Measurements from ENCODE around the gene BIN2. TPM values are rescaled to one million over a fixed set of nuclear protein-coding genes. Genes with fewer than 3 reads are reported as not detected.
A peak's percentile ranks its signal among the peaks of the same experiment; 100 is the strongest.

BIN2 gene
- total and polyA plus RNA-seq, 4 donors, result 5.6 to 8.4 (median 6.6) TPM

- no peaks in the 10 kb centered on the region for H3K27me3 ChIP-seq (ENCODE audit: control insufficient read depth, insufficient read depth, low read length)
- no peaks in the 10 kb centered on the region for H3K9me3 ChIP-seq (ENCODE audit: control insufficient read depth, insufficient read depth, low read length)
- WGBS (ENCODE audit: insufficient coverage), result 97% methylated on average over 4 of the region's 6 CpGs
- no peak overlapping the region for H3K4me3 ChIP-seq (ENCODE audit: low read depth, low read length)
- H3K36me3 ChIP-seq (ENCODE audit: control insufficient read depth, insufficient read depth, low read length), result no peaks in the 10 kb centered on the region
- DNase-seq (ENCODE audit: low read depth in 4 of 6, low spot score in 6 of 6), result no peak
- H3K4me1 ChIP-seq (ENCODE audit: control insufficient read depth, insufficient read depth, low read length), result no peaks in the 10 kb centered on the region
- no peak overlapping the region for H3K27ac ChIP-seq (ENCODE audit: low read depth, low read length)
Measured at GRCh38 chr12:51333536-51333935, 9.6 kb upstream of the BIN2 start.

GRCh38 chr12:51330186-51330585 is 6.2 kb upstream of the BIN2 start:
- no peak for DNase-seq (ENCODE audit: low read depth in 4 of 6, low spot score in 6 of 6)
- Histone ChIP-seq H3K4me3 (ENCODE audit: low read depth, low read length) (no peak overlapping the region), H3K36me3 (ENCODE audit: control insufficient read depth, insufficient read depth, low read length) (no peaks in the 10 kb centered on the region), H3K9me3 (ENCODE audit: control insufficient read depth, insufficient read depth, low read length) (no peaks in the 10 kb centered on the region), H3K27ac (ENCODE audit: low read depth, low read length) (no peak overlapping the region), H3K4me1 (ENCODE audit: control insufficient read depth, insufficient read depth, low read length) (no peaks in the 10 kb centered on the region), H3K27me3 (ENCODE audit: control insufficient read depth, insufficient read depth, low read length) (no peaks in the 10 kb centered on the region)

GRCh38 chr12:51329742-51330141 is 5.8 kb upstream of the BIN2 start:
- H3K9me3 ChIP-seq (ENCODE audit: control insufficient read depth, insufficient read depth, low read length), result no peaks in the 10 kb centered on the region
- H3K36me3 ChIP-seq (ENCODE audit: control insufficient read depth, insufficient read depth, low read length), result no peaks in the 10 kb centered on the region
- H3K4me3 ChIP-seq (ENCODE audit: low read depth, low read length), result no peak overlapping the region
- no peak for DNase-seq (ENCODE audit: low read depth in 4 of 6, low spot score in 6 of 6)
- no peaks in the 10 kb centered on the region for H3K27me3 ChIP-seq (ENCODE audit: control insufficient read depth, insufficient read depth, low read length)
- no peaks in the 10 kb centered on the region for H3K4me1 ChIP-seq (ENCODE audit: control insufficient read depth, insufficient read depth, low read length)
- 83% methylated on average over 4 of the region's 5 CpGs for whole genome bisulfite sequencing (ENCODE audit: insufficient coverage)
- H3K27ac ChIP-seq (ENCODE audit: low read depth, low read length), result no peak overlapping the region

GRCh38 chr12:51328587-51328986 is 4.6 kb upstream of the BIN2 start:
- H3K4me3 ChIP-seq (ENCODE audit: low read depth, low read length), result no peak overlapping the region
- H3K27ac ChIP-seq (ENCODE audit: low read depth, low read length), result no peak overlapping the region
- DNase-seq (ENCODE audit: low read depth in 4 of 6, low spot score in 6 of 6), result no peak
- no peaks in the 10 kb centered on the region for H3K9me3 ChIP-seq (ENCODE audit: control insufficient read depth, insufficient read depth, low read length)
- no peaks in the 10 kb centered on the region for H3K27me3 ChIP-seq (ENCODE audit: control insufficient read depth, insufficient read depth, low read length)
- WGBS (ENCODE audit: insufficient coverage), result 94% methylated on average over 3 of the region's 4 CpGs
- no peaks in the 10 kb centered on the region for H3K4me1 ChIP-seq (ENCODE audit: control insufficient read depth, insufficient read depth, low read length)
- H3K36me3 ChIP-seq (ENCODE audit: control insufficient read depth, insufficient read depth, low read length), result no peaks in the 10 kb centered on the region

- DNase-seq (ENCODE audit: low read depth in 4 of 6, low spot score in 6 of 6), result peak in 2 of 6 donors; percentile 2 to 22
- no peak overlapping the region for H3K27ac ChIP-seq (ENCODE audit: low read depth, low read length)
Measured at GRCh38 chr12:51326698-51327439, 2.9 kb upstream of the BIN2 start.

GRCh38 chr12:51324953-51325352 is 979 bp upstream of the BIN2 start:
- no peaks in the 10 kb centered on the region for H3K36me3 ChIP-seq (ENCODE audit: control insufficient read depth, insufficient read depth, low read length)
- H3K27ac ChIP-seq (ENCODE audit: low read depth, low read length), result no peak overlapping the region
- no peak for DNase-seq (ENCODE audit: low read depth in 4 of 6, low spot score in 6 of 6)
- H3K27me3 ChIP-seq (ENCODE audit: control insufficient read depth, insufficient read depth, low read length), result no peaks in the 10 kb centered on the region
- no peak overlapping the region for H3K4me3 ChIP-seq (ENCODE audit: low read depth, low read length)
- no peaks in the 10 kb centered on the region for H3K4me1 ChIP-seq (ENCODE audit: control insufficient read depth, insufficient read depth, low read length)
- 100% methylated on average over 3 of the region's 4 CpGs for WGBS (ENCODE audit: insufficient coverage)
- no peaks in the 10 kb centered on the region for H3K9me3 ChIP-seq (ENCODE audit: control insufficient read depth, insufficient read depth, low read length)

More at GRCh38 chr12:51326698-51327439, 2.9 kb upstream of the BIN2 start:
- no peak overlapping the region for H3K4me3 ChIP-seq (ENCODE audit: low read depth, low read length)
- no peaks in the 10 kb centered on the region for H3K9me3 ChIP-seq (ENCODE audit: control insufficient read depth, insufficient read depth, low read length)
- no peaks in the 10 kb centered on the region for H3K4me1 ChIP-seq (ENCODE audit: control insufficient read depth, insufficient read depth, low read length)
- 73% methylated on average over 7 of the region's 7 CpGs for WGBS (ENCODE audit: insufficient coverage)
- no peaks in the 10 kb centered on the region for H3K27me3 ChIP-seq (ENCODE audit: control insufficient read depth, insufficient read depth, low read length)
- no peaks in the 10 kb centered on the region for H3K36me3 ChIP-seq (ENCODE audit: control insufficient read depth, insufficient read depth, low read length)

GRCh38 chr12:51323317-51323960 is 535 bp downstream of the BIN2 start:
- Histone ChIP-seq H3K27me3 (ENCODE audit: control insufficient read depth, insufficient read depth, low read length) (no peaks in the 10 kb centered on the region), H3K9me3 (ENCODE audit: control insufficient read depth, insufficient read depth, low read length) (no peaks in the 10 kb centered on the region), H3K4me3 (ENCODE audit: low read depth, low read length) (no peak overlapping the region), H3K27ac (ENCODE audit: low read depth, low read length) (no peak overlapping the region), H3K4me1 (ENCODE audit: control insufficient read depth, insufficient read depth, low read length) (no peaks in the 10 kb centered on the region), H3K36me3 (ENCODE audit: control insufficient read depth, insufficient read depth, low read length) (no peaks in the 10 kb centered on the region)
- no peak for DNase-seq (ENCODE audit: low read depth in 4 of 6, low spot score in 6 of 6)
- 88% methylated on average over 14 of the region's 15 CpGs for WGBS (ENCODE audit: insufficient coverage)

GRCh38 chr12:51322452-51322851 is 1.5 kb downstream of the BIN2 start:
- Histone ChIP-seq H3K4me1 (ENCODE audit: control insufficient read depth, insufficient read depth, low read length) (no peaks in the 10 kb centered on the region), H3K27ac (ENCODE audit: low read depth, low read length) (no peak overlapping the region), H3K9me3 (ENCODE audit: control insufficient read depth, insufficient read depth, low read length) (no peaks in the 10 kb centered on the region), H3K36me3 (ENCODE audit: control insufficient read depth, insufficient read depth, low read length) (no peaks in the 10 kb centered on the region), H3K4me3 (ENCODE audit: low read depth, low read length) (no peak overlapping the region), H3K27me3 (ENCODE audit: control insufficient read depth, insufficient read depth, low read length) (no peaks in the 10 kb centered on the region)
- WGBS (ENCODE audit: insufficient coverage), result no CpG with 5 or more reads among the region's 5 CpGs
- no peak for DNase-seq (ENCODE audit: low read depth in 4 of 6, low spot score in 6 of 6)

GRCh38 chr12:51321882-51322281 is 2.1 kb downstream of the BIN2 start:
- WGBS (ENCODE audit: insufficient coverage), result 100% methylated on average over 3 of the region's 3 CpGs

More at GRCh38 chr12:51321882-51322281, 2.1 kb downstream of the BIN2 start:
- Histone ChIP-seq H3K4me3 (ENCODE audit: low read depth, low read length) (no peak overlapping the region), H3K36me3 (ENCODE audit: control insufficient read depth, insufficient read depth, low read length) (no peaks in the 10 kb centered on the region), H3K27me3 (ENCODE audit: control insufficient read depth, insufficient read depth, low read length) (no peaks in the 10 kb centered on the region), H3K4me1 (ENCODE audit: control insufficient read depth, insufficient read depth, low read length) (no peaks in the 10 kb centered on the region), H3K27ac (ENCODE audit: low read depth, low read length) (no peak overlapping the region), H3K9me3 (ENCODE audit: control insufficient read depth, insufficient read depth, low read length) (no peaks in the 10 kb centered on the region)
- DNase-seq (ENCODE audit: low read depth in 4 of 6, low spot score in 6 of 6), result no peak

All from spinal cord (tissue), 10 donors.